Measurements from ENCODE around the gene NPBWR2.
"Not testable (repeated sequence)": the region's sequence is repeated elsewhere in the genome, so short reads cannot be mapped to it uniquely, and the experiment has no call there.

NPBWR2 gene

DNA sequence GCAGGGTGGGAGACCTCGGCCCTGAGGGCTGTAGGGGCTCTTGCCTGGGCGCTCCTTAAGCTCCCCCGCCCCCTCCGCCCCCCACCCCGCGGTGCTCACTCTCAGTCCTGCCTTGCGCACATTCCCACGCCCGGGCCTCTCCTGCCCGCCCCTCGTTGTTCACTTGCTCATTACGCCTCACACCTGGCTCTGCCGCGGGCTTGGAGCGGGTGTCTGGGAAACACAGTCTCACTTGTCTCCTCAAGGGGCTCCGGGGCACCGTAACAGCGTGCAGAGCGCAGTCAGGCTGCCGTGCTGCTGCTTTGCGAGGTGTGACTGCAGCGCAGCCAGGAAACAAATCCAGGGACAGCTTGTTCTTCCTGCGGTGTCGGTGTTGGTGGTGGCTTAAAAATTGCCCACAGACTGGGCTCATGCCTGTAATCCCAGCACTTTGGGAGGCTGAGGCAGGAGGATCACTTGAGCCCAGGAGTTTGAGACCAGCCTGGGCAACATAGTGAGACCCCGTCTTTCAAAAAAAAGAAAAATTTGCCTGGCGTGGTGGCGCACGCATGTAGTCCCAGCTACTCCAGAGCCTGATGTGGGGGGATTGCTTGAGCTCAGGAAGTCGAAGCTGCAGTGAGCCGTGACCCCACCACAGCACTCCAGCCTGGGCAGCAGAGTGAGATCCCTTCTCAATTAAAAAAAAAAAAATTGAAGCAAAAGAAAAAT is 4.6 kb downstream of the NPBWR2 start:
- DNase-seq, result no peak

DNA sequence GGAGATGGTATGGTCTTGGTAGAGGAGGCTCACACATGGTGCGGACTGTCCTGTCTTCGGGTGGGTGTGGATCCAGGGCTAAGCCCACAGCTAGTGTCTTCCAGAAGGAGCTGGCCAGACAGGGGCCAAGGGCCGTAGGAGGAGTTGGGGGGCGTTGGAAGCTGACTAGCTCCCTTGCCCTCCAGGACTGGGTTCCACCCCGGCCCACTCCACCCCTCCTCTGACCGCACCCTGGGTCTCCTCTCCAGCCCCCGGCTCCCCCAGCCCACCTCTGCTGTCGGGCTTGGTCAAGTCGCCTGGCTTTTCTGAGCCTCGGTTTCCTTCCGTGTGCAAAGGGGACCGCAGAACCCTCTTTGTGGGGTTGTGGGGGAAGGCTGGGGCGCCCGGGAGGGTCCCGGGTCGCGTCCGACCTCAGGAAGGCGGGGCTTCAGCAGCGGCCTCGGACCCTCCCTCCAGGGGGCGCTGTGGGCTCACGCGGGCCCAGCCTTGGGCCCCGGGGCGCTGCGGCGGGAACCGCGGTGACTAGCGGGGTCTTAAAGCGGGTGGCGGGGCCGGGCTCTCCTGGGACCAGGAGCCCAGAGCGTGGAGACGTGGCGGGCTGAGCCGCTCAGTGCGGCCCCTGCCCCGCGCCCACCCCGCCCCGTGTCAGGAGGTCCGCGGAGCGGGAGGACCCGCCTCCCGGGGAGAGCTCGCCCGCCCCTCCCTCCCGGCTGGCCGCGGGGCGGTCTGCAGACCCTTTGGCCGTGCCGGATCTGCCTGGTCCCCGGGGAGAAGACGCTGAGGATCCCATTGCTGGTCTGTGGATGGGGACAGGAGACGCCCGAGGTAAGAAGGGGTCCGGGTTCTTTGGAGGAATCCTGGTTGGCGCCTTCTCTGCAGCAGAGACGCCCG is 5.4 kb downstream of the NPBWR2 start:
- DNase-seq, result no peak

DNA sequence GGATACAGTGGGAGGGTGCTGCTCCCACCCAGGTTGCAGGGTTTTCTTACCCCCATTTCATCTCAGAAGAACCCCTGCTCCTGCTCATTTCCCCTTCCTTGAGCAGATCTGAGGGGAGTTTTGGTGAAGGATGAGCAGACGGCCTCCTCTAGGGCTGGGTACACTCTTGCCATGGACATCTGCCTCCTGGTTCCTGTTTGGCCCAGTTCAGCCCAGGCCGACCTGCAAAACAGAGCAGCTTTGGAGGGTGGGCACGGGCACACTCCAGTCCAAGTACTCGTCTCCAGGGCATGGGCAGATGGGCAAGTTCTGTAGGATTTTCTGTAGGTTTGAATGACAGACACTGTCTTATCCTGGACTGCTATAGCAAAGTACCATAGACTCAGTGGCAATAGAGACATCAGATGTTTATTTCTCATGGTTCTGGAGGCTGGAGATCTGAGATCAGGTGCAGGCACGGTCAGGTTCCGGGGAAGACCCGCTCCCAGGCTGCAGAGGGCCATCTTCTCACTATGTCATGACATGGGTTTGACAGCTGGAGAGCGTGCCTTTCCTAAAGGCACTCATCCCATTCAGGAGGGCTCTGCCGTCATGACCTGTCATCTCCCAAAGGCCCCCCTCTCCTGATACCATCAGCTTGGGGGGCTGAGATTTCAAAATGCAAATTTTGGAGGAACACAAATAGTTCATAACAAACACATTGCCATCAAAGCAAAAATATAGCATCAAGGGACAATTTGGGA is 6.2 kb downstream of the NPBWR2 start:
- no peak for DNase-seq

DNA sequence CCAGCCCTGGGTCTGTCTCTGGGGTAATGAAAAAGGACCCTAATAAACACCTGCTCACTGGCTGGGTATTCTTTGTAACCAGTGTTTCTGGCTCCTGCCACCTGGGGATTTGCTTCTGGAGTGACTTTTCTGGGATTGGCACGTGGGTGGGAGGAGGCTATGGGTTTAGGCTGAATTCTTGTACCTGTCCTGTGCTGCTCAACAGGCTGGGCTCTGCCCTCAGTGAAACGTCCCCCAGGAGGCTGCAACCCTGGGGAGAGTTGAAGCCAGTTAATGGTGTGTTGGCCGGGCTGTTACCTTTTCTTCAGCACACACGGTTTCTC is 6.8 kb downstream of the NPBWR2 start:
- no peak for DNase-seq

DNA sequence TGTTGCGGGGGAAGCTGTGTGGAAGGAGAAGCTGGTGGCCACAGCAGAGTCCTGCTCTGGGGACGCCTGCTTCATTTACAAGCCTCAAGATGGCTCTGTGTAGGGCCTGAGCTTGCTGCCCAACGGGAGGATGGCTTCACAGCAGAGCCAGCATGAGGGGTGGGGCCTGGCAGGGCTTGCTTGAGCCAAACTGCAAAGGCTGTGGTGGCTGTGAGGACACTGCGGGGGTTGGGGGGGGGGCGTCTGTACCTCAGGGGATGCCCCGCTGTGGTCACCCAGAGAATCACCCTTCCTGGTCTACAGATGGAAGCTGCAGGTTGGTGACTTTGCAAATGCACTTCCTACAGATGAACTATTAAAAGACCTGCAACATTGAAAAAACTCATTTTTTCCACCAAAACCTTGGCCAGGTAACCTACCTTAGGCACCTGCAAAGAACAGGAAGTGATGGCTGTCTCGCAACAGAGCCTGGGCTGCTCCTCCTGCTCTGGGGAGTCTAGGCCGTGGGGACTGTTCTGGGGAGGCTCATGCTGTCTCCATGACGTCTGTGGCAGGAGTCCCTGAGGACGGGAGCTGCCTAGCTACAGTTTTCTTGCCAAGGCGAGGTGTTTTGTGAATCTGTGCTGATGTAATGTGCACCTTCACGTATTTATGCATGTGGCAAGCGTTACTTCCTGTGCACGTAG is 7.3 kb downstream of the NPBWR2 start:
- DNase-seq, result no peak

DNA sequence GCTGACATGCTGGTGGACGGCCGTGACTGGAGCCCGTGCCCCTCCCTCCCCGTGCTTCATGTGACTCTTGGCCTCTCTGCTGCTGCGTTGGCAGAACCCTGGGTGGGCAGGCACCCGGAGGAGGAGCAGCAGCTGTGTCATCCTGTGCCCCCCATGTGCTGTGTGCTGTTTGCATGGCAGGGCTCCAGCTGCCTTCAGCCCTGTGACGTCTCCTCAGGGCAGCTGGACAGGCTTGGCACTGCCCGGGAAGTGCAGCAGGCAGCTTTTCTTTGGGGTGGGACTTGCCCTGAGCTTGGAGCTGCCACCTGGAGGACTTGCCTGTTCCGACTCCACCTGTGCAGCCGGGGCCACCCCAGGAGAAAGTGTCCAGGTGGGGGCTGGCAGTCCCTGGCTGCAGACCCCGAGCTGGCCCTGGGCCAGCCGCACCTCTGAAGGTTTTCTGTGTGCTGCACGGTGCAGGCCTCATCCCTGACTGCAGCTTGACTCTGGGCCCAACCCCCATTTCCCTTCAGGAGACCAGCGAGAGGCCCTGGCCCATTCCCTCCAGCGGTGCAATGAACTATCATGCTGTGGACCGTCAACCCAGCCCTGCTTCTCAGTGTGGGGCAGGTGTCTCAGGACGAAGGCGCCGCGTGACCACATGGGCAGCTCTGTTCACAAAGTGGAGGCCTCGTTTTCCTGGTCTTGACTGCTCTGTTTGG is 8.1 kb downstream of the NPBWR2 start:
- DNase-seq, result no peak

DNA sequence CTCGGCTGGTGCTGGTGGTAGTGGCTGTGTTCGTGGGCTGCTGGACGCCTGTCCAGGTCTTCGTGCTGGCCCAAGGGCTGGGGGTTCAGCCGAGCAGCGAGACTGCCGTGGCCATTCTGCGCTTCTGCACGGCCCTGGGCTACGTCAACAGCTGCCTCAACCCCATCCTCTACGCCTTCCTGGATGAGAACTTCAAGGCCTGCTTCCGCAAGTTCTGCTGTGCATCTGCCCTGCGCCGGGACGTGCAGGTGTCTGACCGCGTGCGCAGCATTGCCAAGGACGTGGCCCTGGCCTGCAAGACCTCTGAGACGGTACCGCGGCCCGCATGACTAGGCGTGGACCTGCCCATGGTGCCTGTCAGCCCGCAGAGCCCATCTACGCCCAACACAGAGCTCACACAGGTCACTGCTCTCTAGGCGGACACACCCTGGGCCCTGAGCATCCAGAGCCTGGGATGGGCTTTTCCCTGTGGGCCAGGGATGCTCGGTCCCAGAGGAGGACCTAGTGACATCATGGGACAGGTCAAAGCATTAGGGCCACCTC is 8.8 kb downstream of the NPBWR2 start:
- no peak for DNase-seq

DNA sequence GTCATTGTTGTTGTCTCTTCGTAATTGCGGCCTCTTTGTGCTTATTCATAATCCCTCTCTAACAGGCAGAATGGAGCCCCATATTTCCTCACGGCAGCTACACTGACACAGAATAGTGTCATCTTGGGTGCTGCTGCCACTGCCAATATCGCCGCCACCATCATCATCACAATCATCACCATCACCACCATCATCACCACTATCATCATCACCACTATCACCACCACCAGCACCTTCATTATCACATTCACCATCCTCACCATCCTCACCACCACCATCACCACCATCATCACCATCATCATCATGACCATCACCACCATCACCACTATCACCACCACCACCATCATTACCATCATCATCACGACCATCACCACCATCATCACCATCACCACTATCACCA is 10.8 kb downstream of the NPBWR2 start:
- DNase-seq, result no peak

DNA sequence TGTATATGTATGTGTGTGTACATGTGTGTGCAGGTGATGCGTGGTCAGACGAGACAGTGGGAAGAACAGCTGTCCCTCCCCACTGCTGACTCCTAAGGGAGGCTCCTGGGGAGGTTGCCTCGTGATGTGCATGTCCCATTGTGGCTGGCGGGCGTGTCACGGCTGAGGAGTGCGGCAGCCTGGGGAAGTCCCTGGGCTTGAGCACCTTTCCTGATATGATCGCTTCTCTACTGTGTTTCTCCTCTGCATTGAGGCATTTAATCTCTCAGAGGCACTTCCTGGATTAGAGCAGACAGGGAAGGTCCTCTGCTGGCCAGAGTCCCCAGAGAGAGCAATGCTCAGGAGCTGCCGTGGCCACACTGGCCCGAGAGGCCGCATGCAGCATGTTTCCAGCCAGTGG is 11.4 kb downstream of the NPBWR2 start:
- DNase-seq, result no peak

DNA sequence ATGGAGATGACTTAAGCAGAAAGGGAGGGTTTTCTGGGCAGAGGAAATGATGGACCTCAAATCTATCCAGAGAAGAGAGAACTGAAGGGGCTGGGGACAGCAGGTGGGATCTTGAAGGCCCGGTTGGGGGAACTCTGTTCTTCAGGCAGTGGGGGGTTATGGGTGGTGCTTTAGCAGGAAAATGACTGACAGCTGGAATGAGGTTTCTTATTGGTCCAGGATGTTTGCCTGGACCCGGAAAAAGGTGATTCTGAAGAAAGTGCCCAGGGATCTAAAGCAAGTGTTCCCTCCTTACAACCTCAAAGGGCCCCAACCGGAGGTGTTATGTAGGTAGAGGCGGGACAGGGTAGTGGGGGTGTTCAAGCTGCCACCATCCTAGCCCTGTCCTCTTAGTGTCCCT is 11.9 kb downstream of the NPBWR2 start:
- no peak for DNase-seq

DNA sequence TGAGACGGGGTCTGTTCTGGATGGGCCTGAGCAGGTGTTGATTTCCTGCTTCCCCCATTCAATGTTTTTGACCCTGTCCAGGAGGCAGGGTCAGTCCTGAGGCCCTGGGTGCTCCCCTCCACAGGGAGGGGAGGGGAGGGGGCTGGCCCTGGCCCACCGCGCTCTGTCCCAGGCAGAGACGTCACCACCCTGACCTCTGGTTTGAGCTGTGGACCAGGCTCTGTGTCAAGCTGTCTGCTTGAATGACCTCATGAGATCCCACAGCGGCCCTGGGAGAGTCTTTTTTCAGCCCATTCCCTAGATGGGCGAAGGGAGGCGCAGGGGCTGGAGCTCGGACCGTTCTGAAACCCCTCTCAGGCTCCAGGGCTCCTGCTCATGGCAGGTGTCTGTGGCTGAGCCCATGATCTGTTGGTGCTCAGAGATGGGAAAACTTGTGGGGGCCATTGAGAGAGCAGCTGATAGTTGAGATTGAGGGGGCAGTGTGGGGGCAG is 14.3 kb downstream of the NPBWR2 start:
- no peak for DNase-seq

DNA sequence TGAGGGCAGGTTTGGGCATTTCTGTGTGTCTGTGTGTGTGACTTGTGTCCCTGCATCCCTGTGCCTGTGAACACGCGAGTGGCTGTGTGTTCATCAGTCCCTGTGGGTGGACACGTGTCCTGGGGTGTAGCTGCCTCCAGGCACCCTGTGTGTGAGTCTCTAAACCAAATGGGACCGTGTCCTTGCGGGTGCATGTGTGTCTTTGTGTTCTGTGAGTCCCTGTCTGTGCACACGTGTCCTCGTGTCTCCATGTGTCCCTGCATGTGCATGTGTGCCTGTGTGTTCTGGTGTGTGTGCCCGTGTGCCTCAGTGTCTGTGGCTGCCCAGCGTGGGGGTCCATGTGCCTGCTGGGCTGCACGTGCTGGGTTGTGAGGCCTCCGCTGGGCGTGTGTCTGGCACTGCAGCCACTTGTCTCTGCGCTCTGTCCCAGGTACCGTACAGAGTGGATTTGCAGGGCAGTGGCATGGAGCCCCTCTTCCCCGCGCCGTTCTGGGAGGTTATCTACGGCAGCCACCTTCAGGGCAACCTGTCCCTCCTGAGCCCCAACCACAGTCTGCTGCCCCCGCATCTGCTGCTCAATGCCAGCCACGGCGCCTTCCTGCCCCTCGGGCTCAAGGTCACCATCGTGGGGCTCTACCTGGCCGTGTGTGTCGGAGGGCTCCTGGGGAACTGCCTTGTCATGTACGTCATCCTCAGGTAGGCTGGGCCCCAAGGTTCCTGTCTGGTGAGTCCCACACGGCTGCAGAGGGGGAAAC is 14.9 kb downstream of the NPBWR2 start:
- no peak for DNase-seq

DNA sequence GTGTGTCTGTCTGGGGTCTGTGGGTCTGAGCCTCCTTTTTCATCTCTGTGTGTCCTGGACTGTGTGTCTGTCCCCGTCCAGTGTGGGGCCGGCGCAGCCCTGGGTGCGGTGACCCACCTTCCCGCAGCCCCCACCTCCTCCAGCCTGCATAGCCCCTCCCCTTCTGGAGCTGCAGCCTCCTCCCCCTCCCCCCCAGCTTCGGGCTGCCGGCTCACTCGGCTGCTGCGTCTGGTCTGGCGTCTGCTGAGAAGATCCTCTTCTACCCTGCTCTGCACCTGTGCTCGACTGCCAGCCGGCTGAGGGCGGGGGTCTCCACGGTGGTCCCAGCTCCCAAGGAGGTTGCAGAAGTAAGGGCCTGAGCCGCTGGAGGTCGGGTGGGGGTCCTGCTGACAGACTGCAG is 15.6 kb downstream of the NPBWR2 start:
- no peak for DNase-seq

DNA sequence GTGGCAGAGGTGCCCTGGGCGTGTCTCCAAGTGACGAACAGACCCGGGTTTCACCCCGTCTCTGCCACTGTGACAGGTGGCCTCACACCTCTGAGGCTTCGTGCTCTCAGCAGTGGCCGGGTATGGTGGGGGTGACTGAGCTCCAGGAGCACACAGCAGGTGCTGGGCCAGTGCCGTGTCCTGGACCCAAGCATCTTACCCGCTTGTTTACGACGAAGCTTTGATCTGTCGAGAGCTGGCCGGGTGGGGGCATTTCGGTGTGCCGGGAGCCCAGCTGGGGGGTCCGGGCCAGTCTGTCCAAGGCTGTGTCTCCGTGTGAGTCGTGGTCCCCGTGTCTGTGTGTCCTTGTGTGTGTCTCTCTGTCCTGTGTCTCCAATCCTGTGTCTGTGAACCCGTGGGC is 16.0 kb downstream of the NPBWR2 start:
- DNase-seq, result no peak

DNA sequence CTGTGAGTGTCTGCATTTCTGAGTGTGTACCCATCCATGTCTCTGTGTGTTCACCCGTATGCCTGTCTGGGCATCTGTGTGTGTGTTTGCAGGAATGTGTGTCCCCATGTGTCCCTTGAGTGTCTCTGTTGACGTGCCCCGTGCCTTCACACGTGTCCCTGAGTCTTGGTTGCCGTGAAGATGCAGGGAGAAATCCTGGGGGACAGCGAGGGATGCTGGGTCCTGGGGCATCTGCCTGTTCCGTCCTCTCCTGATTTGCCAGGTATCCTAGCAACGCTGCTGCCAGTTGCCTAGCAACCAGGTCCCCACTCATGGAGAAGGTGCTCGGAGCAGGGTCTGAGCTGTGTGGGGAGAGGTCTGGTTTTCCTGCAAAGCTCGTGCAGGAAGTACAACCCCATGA is 17.2 kb downstream of the NPBWR2 start:
- DNase-seq, result no peak

DNA sequence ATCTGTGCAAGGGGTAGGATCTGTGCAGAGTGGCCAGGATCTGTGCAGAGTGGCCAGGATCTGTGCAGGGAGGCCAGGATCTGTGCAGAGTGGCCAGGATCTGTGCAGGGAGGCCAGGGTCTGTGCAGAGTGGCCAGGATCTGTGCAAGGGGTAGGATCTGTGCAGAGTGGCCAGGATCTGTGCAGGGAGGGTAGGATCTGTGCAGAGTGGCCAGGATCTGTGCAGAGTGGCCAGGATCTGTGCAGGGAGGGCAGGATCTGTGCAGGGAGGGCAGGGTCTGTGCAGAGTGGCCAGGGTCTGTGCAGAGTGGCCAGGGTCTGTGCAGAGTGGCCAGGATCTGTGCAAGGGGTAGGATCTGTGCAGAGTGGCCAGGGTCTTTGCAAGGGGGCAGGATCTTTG is 18.8 kb downstream of the NPBWR2 start:
- not testable (repeated sequence) for DNase-seq

DNA sequence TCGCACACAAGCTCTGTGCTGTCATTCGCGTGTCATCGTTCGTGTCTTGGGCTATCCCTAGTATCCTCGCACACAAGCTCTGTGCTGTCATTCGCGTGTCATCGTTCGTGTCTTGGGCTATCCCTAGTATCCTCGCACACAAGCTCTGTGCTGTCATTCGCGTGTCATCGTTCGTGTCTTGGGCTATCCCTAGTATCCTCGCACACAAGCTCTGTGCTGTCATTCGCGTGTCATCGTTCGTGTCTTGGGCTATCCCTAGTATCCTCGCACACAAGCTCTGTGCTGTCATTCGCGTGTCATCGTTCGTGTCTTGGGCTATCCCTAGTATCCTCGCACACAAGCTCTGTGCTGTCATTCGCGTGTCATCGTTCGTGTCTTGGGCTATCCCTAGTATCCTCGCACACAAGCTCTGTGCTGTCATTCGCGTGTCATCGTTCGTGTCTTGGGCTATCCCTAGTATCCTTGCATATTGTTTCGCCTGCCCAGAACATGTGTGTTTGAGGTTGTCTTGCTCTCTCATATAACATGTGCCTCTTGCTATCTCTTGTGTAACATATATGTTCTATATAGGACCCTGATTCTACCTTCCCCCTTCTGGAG is 20.0 kb downstream of the NPBWR2 start:
- not testable (repeated sequence) for DNase-seq

DNA sequence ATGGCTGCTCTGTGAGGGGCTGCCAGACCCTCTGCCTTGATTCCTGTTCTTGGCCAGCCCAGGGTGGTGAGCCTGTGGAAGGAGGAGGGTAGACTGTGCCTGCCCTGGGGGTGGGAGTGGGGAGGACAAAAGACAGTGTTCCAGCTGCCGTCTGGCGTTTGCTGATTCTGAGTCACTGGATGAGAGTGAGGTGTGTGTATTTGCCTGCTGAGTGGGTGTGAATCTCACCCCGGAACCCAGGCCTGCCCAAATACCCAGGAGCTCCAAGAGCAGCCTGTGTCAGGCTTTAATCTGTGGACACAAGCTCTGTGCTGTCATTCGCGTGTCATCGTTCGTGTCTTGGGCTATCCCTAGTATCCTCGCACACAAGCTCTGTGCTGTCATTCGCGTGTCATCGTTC is 20.6 kb downstream of the NPBWR2 start:
- DNase-seq, result no peak

DNA sequence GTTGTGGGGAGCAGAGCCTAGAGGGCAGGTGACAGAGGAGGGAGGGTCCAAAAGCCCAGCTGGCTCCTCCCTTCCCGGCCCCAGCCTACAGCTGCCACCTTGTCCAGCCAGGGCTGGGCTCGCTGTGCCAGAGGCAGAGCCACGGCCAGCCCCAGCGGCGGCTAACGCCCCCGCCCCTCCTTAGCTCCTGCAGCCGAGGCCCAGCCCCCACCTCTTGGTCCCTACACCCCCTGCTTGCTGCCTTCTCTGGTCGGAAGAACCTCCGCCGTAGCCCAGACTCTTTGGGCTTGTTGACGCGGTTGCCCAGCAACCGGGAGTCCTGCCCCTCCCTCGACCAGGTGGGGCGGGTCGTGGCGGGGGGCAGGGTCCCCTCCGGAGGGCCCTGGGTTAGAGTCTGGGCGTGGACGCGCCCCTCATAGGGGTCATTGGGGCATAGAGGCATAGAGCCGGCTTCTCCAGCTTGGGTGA is 22.6 kb downstream of the NPBWR2 start:
- DNase-seq, result no peak

DNA sequence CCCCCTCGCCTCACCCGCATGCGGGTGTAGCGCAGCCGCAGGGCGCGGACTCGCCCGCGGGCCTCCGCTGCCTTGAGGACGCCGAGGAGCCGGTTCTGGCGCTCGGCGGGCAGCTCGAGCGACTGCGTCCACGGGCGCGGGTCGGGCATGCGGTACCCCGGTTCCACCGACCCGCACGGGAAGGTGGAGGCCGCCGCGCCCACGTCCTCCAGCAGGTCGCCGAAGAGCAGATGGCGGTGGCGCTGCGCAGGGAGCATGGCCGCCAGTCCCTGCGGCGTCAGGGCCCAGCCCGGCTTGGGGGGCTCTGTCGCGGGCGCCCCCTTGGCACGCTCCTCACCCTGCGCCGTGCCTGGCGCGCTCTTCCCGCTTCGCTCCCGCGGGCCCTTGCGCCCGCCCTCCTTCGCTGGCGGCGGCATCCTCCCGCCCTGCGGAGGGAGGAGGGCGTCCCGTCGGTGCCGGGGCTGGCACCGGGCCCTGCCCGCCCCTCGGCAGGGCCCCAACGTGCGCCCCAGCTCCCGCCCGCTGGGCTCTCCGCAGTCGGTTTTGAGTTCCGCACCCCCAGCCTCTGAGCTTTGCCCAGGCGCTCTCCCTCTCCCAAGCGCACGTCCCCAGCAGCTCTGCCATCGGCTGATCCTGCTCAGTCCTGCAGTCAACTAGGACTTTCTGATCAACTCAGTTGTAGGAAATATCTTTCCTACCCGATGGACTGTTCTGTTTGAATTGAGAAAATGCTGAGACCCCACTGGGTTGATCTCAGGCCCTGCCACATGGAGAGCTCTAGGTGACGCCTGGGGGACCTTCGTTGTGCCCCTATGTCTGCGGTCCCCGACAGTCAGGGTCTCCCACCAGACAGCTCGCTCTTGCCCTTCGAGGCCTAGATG is 23.3 kb downstream of the NPBWR2 start, which contains the start of gene LKAAEAR1:
Gene LKAAEAR1 (minus strand): TSS at position 595 of the 881 bp plus-strand sequence. CDS start 179 bp downstream, at position 416.
- no peak for DNase-seq

Measured in EL (cell line).